Natural killer cell (primary cell): ENCODE data around the gene PELO. TPM values are rescaled to one million over a fixed set of nuclear protein-coding genes. Genes with fewer than 3 reads are reported as not detected.
A peak's percentile ranks its signal among the peaks of the same experiment; 100 is the strongest.

ENCODE experiments used
- ATAC-seq, 3 donors: fragments of 150-1000 bp in 2 of 3; fragments of 200-7000 bp in 1 of 3; cut with Tn5 transposase; 1 replicate in 1 of 3; 2 replicates in 2 of 3; pipeline ENCODE4 v1.10.0; 2021; ENCODE audit warnings: mild to moderate bottlenecking in 2 of 3, moderate library complexity in 2 of 3
- DNase-seq, 2 donors: peaks; one replicate each; pipeline versions ENCODE4 v3.0.0 to v3.0.0-alpha.2; 2013 to 2021; ENCODE audit warnings: mixed read lengths in 1 of 2
- H3K27ac ChIP-seq: one replicate; pipeline ENCODE4 v1.5.1; 2013; ENCODE audit warnings: mild to moderate bottlenecking, low read length
- H3K27me3 ChIP-seq: one replicate; pipeline ENCODE4 v1.6.1; 2013; ENCODE audit warnings: low read length; ENCODE audit not compliant: control insufficient read depth, insufficient read depth
- H3K36me3 ChIP-seq: one replicate; pipeline ENCODE4 v1.6.1; 2013; ENCODE audit warnings: low read length; ENCODE audit not compliant: control insufficient read depth, insufficient read depth
- H3K4me1 ChIP-seq: one replicate; pipeline ENCODE4 v1.6.1; 2013; ENCODE audit warnings: low read length; ENCODE audit not compliant: control insufficient read depth, insufficient read depth
- H3K4me3 ChIP-seq: one replicate; pipeline ENCODE4 v1.5.1; 2013; ENCODE audit warnings: low read length
- H3K9me3 ChIP-seq: one replicate; pipeline ENCODE4 v1.6.1; 2013; ENCODE audit warnings: low read length; ENCODE audit not compliant: control insufficient read depth, insufficient read depth
- H3K27ac Mint-ChIP-seq, 2 donors: one replicate each; pipeline ENCODE4 v1.8.0; 2022; ENCODE audit warnings: mild to moderate bottlenecking in 2 of 2, mixed read lengths in 2 of 2, moderate library complexity in 1 of 2
- H3K27me3 Mint-ChIP-seq, 2 donors: one replicate each; pipeline ENCODE4 v1.8.0; 2022; ENCODE audit warnings: low read depth in 2 of 2, mixed read lengths in 2 of 2
- H3K36me3 Mint-ChIP-seq: one replicate; pipeline ENCODE4 v1.8.0; 2022; ENCODE audit warnings: mixed read lengths
- H3K4me1 Mint-ChIP-seq, 2 donors: one replicate each; pipeline ENCODE4 v1.8.0; 2022; ENCODE audit warnings: mixed read lengths in 2 of 2
- H3K4me3 Mint-ChIP-seq: one replicate; pipeline ENCODE4 v1.8.0; 2022; ENCODE audit warnings: mild to moderate bottlenecking, moderate library complexity, mixed read lengths
- H3K9me3 Mint-ChIP-seq, 2 donors: one replicate each; pipeline ENCODE4 v1.8.0; 2022; ENCODE audit warnings: mixed read lengths in 2 of 2
- CTCF ChIP-seq: fragments of 200-600 bp; IDR thresholded peaks from one replicate; pipeline ENCODE4 v1.8.0; 2022; ENCODE audit warnings: antibody characterized with exemption
- WGBS: methylation state at CpG from one replicate; pipeline ENCODE4 v1.1.7; 2013; ENCODE audit warnings: missing lambda C conversion rate; ENCODE audit not compliant: insufficient coverage; 5-methylcytosine and 5-hydroxymethylcytosine counted together
- intact Hi-C: fragments of 100-400 bp; cut with micrococcal nuclease; formaldehyde crosslinking; loops from one replicate; pipeline ENCODE4 v1.14.2; 2022
- total RNA-seq, 4 donors: library from RNA; stranded (reverse); fragments of 120-200 nt in 1 of 4; gene quantifications; one replicate each; pipeline versions ENCODE4 v1.2.3 to v1.2.4, GENCODE V29; 2013 to 2022

The PELO gene
- total RNA-seq, 3 donors from 2014 or later (not counting 1 experiment from before 2014, with no cell fraction given): 2.6 to 3.9 (median 3.7) TPM

- no peak for TF ChIP-seq CTCF
- Mint-ChIP-seq H3K4me1 (peaks cover 35 to 41% of the 10 kb centered on the region in 2 donors), H3K36me3 (no peaks in the 10 kb centered on the region), H3K27me3 (no peaks in the 10 kb centered on the region), H3K9me3 (no peaks in the 10 kb centered on the region), H3K27ac (peak overlapping the region; percentile 92 to 94), H3K4me3 (peak overlapping the region; percentile 99)
- intact Hi-C loops: no loop called here
- H3K4me1 ChIP-seq: peaks cover 20% of the 10 kb centered on the region
- WGBS: 11% methylated on average over 2 of the region's 3 CpGs
- ATAC-seq (no peak), DNase-seq (no peak)
- H3K4me3 ChIP-seq: peak overlapping the region; percentile 76
- H3K36me3 ChIP-seq: no peaks in the 10 kb centered on the region
- no peaks in the 10 kb centered on the region for H3K27me3 ChIP-seq
- no peak overlapping the region for H3K27ac ChIP-seq
- H3K9me3 ChIP-seq: no peaks in the 10 kb centered on the region
Measured at GRCh38 chr5:52798938-52799337, 11.2 kb downstream of the PELO start.

- Histone ChIP-seq H3K27ac (peak overlapping the region; percentile 66), H3K9me3 (no peaks in the 10 kb centered on the region), H3K4me3 (peak overlapping the region; percentile 76), H3K4me1 (peaks cover 20% of the 10 kb centered on the region), H3K27me3 (no peaks in the 10 kb centered on the region), H3K36me3 (no peaks in the 10 kb centered on the region)
- H3K36me3 Mint-ChIP-seq: no peaks in the 10 kb centered on the region
- H3K9me3 Mint-ChIP-seq: no peaks in the 10 kb centered on the region
- no peaks in the 10 kb centered on the region for H3K27me3 Mint-ChIP-seq
- H3K27ac Mint-ChIP-seq: peak overlapping the region; percentile 92 to 94
- WGBS: 0% methylated on average over 17 of the region's 19 CpGs
- H3K4me1 Mint-ChIP-seq: peaks cover 39 to 41% of the 10 kb centered on the region in 2 donors
- intact Hi-C loops: no loop called here
- H3K4me3 Mint-ChIP-seq: peak overlapping the region; percentile 99
- ATAC-seq (peak; percentile 19 to 36 (median 27)), DNase-seq (no peak)
- TF ChIP-seq CTCF: no peak
Measured at GRCh38 chr5:52799358-52799982, 11.8 kb downstream of the PELO start.

GRCh38 chr5:52799983-52800393 lies 12.3 kb downstream of the PELO start:
- Mint-ChIP-seq H3K9me3 (no peaks in the 10 kb centered on the region), H3K4me1 (peaks cover 41 to 43% of the 10 kb centered on the region in 2 donors)

More at GRCh38 chr5:52799983-52800393, 12.3 kb downstream of the PELO start:
- DNase-seq (peak; percentile 88 to 99), ATAC-seq (peak; percentile 92)
- Mint-ChIP-seq H3K27ac (peak overlapping the region; percentile 92 to 94), H3K4me3 (peak overlapping the region; percentile 99), H3K36me3 (no peaks in the 10 kb centered on the region), H3K27me3 (no peaks in the 10 kb centered on the region)
- intact Hi-C loops: no loop called here
- Histone ChIP-seq H3K27ac (peak overlapping the region; percentile 66), H3K4me3 (peak overlapping the region; percentile 76), H3K27me3 (no peaks in the 10 kb centered on the region), H3K4me1 (peaks cover 20% of the 10 kb centered on the region), H3K36me3 (no peaks in the 10 kb centered on the region), H3K9me3 (no peaks in the 10 kb centered on the region)
- TF ChIP-seq CTCF: no peak
- WGBS: under 1% methylated on average over 34 of the region's 34 CpGs
